SKM-1 treated with dmso at 0.1 percent for 144 hours (cell line): ENCODE data around the gene N4BP3.
"Not testable (repeated sequence)": the region's sequence is repeated elsewhere in the genome, so short reads cannot be mapped to it uniquely, and the experiment has no call there.

Experiments used
- DNase-seq: peaks from one replicate; lab custom pipeline; 2025; ENCODE audit not compliant: unreplicated experiment; lab: John Stamatoyannopoulos, UW

Gene N4BP3, protein sequence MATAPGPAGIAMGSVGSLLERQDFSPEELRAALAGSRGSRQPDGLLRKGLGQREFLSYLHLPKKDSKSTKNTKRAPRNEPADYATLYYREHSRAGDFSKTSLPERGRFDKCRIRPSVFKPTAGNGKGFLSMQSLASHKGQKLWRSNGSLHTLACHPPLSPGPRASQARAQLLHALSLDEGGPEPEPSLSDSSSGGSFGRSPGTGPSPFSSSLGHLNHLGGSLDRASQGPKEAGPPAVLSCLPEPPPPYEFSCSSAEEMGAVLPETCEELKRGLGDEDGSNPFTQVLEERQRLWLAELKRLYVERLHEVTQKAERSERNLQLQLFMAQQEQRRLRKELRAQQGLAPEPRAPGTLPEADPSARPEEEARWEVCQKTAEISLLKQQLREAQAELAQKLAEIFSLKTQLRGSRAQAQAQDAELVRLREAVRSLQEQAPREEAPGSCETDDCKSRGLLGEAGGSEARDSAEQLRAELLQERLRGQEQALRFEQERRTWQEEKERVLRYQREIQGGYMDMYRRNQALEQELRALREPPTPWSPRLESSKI

DNA sequence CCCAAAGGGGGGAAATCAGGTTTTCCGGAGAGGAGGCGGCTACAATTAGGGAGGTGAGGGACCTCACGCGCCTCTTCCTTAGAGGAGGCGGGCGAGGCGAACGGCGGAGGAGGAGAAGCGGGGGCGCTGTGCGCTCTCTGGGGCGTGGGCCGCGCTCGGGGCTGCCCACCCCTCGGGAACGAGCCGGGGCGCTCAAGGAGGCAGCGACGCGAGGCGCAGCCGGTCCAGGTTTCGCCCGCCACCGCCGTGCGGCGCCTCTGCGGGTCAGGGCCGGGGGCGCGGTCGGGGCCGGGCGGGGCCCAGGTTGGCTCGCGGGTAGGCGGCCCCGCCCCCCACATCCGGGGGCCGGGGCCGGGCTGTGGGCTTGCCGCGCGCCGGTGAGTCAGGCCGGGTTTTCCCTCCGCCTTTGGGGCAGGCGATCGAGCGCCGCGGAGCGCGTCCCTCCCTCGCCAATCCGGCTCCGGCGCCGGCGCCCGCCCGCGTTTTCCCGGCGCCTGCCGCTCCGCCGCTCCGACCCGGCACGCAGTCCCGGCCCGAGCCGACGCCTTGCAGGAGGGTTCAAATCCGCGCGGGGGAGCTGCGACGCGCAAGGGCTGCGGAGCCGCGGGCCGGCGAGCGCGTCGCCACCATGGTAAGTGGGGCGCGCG, at the start of gene N4BP3:
Gene N4BP3, plus strand, starts transcription at position 392 of the 647 bp plus-strand sequence. CDS start 6,052 bp downstream, outside the sequence.
- DNase-seq, result peak; percentile 19

DNA sequence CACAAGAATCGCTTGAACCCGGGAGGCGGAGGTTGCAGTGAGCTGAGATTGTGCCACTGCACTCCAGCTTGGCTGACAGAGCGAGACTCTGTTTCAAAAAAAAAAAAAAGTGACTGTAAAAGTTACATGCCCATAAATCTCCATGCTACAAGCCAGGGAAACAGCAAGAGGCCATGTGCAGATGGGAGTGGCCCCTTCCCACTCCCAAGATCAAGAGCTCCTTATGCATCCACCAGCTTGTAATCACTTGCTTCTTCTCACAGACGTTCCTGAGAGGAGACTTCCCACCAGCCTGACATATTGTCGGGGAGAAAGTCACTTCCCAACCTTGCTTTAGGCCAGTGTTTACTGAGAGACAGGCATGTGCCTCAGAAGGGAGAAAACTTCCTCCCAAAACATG, 45.6 kb upstream of the N4BP3 start:
- DNase-seq, result no peak

DNA sequence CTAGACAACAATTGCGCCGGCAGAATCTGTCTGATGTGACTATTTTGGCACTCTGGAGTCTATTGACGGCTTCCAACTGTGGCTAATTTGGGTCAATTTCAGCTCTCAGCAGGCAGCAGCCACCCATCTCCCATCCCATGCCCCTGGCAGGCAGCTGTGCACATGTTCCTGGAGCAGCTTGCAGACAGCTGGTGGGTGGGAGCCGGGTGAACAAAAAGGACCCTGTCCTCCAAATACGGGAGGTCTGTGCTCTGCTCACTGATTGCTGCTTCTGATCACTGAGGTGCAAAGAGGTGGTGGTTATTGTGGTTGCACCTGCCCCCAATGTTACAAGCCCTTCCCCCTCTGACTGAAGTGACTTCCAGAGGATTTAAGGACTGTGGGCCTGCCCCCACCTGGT, 45.0 kb upstream of the N4BP3 start:
- no peak for DNase-seq

DNA sequence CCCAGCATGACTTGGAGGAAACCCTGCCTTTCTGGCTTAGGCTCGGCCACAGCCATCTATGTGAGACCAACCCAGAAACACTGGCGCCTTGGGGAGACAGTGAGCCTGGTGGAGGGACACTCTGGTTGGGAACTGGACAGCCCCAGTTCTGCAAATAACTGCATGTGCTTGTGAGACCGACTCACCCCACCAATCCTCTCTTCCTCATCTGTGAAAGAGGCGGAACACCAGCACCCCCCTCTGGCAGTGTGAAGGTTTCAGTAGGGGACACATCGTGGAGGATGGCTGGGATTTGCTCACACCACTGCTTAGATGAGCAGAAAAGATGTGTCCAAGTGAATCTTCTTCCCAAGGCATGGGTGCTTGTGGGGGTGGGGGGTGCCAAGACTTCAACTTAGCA, 43.4 kb upstream of the N4BP3 start:
- DNase-seq, result peak; percentile 72

DNA sequence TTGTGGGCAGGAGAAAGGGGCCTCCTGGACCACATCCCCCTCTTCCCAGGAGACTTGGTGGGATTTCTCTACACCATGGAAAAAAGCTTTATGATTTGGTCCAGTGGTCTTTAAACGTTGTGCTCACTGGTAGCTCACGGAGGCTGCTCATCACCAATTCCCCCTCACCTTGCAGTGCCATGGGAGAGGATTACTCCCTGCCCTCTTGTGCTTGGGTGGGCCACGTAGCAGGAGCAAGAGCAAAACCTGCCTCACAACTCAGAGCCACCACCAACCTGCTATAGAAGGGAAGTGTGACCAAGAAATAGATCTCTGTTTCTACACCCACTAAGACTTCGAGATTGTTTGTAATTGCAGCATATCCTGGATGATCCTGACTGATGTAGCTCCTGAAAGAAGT, 42.2 kb upstream of the N4BP3 start:
- DNase-seq, result no peak

DNA sequence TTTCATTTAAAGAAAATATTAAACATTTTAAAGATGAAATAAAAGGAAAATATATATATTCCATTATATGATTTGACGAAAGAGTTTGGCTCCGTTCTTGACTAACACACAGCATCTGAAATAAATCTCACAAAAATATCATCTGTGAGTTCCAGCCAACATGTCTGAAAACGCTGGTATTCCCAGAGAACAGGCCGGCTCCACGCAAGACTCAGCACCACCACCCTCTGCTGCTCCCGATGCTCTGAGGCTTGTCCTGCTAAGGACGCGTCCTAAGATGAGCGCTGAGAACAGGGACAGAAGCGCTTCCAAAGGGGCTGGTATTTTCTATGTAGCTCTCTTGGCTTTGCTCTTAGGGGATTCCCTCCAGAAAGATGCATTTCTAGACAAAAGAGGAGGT, 40.6 kb upstream of the N4BP3 start:
- no peak for DNase-seq

DNA sequence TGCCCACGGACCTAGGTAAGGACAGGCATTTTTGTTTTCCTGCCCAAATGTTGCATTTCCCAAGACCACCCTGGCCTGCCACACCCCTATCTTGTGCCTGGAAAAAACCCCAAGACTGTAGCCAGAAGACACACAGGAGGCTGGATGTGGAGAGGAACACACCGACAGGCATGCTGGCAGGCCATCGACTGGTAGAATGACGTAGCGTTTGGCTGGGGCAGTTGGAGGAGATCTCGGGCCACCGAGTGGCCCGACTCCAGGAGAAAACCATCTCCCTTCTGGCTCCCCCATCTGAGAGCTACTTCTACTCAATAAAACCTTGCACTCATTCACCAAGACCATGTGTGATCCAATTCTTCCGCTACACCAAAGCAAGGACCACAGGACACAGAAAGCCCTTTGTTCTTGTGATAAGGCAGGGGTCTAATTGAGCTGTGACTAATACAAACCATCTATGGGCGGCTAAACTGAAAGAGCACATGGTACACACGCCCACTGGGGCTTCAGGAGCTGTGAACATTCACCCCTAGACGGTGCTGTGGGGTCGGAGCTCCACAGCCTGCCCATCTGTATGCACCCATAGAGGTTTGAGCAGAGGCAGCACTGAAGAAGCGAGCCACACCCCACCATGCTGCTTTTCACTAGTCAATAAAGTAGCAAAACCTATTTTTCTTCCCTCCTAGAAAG, 38.9 kb upstream of the N4BP3 start:
- DNase-seq, result no peak

DNA sequence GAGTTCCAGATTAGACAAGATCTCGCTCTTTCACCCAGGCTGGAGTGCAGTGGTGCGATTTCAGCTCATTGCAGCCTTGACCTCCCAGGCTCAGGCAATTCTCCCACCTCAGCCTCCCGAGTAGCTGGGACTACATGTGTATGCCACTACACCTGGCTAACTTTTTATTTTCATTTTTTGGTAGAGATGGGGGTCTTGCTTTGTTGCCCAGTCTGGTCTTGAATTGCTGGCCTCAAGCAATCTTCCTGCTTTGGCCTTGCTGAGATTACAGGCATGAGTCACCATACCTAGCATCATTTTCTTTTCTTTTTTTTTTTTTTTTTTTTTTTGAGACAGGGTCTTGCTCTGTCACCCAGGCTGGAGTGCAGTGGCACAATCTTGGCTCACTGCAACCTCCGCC, 36.4 kb upstream of the N4BP3 start:
- DNase-seq, result not testable (repeated sequence)

DNA sequence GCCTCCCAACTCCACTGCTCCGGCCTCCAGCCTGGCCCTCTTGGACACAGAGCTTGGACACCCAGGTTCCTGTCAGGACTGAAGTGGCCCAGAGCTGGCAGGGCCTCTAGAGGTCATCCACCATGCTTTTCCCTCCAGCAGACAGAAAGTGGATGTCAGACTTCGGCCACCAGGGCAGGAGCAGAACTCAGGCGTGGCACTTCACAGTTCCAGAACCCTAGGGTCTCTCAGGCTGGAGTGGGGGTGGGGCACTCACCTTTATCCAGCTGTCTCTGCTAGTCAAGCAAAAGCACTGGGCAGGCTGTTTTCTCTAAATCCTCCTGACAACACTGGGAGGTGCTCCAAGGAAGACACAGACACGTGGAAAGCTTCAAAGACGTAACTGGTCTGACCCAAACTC, 35.6 kb upstream of the N4BP3 start:
- no peak for DNase-seq

DNA sequence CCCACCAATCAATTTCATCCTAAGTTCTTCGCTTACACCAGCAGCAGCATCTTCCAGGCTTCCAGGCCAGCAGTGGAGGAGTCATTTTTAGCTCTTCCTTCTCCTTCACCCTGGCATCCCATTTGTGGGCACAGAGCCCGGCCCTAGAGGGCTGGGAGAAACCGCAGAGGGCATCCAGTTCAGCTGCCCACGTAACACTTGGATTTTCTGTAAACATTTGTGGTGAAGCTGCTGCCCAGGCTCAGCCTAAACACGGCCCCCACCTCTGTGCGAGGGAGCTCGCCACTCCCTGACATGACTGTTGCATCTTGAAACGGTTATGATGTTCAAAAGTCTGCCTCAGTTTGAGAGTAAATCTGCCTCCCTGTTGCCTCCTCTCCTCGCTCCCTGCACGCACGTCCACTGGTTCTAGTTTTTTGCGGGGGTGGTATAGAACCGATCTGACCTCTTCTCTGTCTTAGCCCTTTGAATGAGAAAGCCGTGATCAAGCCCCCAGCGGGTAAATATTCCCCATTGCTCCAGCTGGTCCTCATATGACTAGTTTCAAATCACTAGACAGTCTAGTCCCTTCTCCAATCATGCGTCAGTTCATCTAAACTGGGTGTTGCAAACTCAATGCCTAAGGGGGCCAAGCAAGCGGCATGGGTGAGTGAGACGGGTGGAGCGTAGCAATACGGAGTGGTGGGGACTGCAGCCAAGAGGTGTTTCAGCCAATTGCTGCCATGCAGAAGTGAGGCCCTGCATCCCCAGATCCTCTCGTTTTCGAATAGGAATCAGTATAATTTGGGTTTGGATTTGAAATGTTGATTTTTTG, 34.9 kb upstream of the N4BP3 start:
- no peak for DNase-seq

DNA sequence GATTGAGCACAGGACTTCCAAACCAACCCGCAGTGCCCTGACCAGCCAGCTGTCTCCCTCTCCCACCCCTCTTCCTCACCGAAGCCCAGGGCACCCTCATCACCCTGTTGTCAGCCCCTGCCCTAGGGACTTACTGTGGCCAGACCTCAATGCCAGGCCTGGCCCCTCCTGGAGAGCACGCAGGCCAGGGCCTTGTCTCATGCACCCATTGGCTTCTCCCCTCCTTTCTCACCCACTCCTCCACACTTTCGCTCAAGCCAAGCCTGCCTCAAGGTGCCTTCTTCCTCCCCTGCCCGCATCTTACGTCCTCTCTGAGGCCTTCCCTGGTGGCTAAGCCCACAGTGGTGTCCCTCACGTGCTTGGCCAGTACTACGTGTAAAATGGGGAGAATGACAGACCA, 33.3 kb upstream of the N4BP3 start:
- DNase-seq, result no peak

DNA sequence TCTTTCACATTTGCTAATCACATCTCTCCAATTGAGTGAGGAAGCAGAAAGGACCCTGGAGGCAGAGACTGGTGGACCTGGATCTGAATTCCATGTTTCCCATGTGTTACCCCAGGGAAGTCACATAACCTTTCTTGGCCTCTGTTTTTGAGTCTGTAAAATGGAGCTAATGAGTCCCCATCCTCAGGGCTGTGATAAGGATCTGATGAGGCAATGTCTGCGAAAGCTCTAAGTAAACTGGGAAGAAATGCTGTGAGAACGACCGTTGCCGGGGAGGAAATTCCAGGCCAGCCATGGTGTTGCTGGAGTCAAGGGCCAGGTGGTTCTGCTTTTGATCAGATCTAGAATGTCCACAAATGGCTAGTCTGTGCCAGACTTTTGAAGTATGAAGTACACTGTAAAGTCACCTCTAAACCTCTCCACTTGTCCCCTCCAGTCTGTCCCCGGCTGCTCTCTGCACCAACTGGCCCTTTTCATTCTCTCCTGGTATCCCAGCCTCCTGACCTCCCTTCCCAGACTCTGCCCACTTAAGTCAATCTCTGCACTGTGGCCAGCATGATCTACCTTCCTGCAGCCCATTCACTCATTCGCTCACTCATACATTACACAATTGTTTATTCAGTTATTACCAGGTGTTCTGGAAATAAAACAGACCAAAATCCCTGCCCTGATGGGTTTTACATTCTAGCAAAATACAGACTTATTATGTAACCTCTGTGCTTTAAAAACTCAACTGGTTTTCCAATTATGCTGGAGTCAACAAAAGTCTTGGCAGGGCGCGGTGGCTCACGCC, 32.5 kb upstream of the N4BP3 start:
- DNase-seq, result no peak

DNA sequence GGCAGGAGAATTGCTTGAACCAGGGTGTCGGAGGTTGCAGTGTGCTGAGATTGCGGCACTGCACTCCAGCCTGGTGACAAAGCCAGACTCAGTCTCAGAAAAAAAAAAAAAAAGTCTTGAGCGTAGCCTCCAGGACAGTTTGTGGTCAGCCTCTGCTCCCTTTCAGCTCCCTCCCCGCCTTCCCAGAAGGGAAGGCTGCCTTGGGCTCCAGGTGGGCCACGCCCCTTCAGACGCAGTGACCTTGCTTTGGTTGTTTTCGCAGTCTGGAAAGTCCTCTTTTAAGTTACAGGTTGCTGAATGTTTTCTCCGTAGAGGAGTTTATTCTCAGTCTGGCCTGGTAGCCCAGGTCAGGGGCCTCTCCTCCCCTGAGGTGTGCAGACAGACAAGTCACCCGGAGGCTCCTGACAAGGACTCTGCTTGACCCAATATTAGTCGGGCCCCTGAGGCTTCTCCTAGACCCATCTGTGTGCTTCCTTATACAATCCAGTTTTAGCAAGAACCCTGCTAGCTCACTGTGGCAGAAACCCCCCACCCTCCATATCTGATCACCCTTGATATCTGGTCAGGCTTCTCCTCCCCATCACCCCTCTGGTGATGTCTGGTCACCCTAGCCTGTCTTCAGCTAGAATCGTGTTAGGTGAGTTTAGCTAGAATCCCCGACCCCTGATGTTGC, 31.6 kb upstream of the N4BP3 start:
- DNase-seq, result no peak

DNA sequence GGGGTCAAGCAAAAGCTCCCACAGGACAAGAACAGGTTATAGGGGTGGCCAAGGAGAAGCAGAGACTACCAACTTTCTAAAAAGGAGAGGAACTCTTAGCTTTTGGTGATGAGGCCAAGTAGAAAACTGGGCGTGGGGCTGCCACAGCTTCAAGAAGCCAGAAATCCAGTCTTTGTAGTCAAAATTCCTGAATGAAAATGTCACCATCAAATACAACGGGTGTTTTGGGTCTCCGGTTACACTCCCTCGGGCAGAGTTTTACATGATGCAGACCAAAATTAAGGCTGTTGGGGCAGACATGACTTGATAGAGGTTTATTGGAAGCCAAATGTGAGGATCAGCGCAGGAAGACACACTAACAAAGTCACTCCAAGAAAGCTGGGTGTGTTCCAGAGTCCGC, 29.4 kb upstream of the N4BP3 start:
- DNase-seq, result no peak

DNA sequence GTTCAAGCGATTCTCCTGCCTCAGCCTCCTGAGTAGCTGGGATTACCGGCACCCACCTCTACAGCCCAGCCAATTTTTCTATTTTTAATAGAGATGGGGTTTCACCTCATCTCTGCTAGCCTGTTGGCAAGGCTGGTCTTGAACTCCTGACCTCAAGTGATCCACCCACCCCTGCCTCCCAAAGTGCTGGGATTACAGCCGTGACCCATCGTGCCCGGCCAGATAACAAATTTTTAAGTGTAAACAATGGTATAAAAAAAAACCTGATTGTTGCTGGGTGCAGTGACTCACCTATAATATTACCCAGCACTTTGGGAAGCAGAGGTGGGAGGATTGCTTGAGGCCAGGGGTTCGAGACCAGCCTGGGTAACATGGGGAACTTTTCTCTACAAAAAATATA, 28.0 kb upstream of the N4BP3 start:
- DNase-seq, result no peak

DNA sequence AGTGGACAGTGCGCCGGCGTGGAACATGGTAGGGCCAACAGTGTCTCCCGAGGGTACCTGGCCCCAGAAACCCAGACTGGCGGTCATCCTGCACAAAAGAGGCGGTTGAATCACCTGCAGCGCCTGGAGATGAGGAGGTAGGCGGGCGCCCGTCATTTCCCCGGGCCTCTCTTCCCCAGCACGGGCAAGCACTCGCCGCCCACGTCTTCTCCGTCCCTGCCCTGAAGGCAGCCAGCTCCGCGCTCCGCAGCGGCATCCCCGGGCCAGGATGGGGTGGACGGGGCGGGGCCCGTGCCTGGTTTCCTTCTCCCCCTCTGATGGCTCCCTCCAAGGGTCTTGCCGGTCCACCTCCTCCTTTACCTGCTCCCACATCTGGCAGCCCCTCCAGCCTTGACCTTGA, 27.1 kb upstream of the N4BP3 start:
- no peak for DNase-seq

DNA sequence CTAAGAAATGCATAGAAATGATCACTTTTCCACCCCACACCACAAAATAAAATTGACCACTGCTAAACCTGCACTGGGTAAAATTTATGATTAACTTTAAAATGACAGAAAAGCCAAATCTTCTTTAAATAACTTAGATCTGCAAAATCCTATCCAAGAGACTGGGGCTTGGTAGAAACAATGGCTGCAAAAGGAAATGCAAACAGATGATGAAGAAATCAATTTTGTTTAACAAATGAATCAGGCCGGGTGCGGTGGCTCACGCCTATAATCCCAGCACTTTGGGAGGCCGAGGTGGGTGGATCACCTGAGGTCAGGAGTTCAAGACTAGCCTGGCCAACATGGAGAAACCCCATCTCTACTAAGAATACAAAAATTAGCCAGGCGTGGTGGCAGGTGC, 26.1 kb upstream of the N4BP3 start:
- DNase-seq, result not testable (repeated sequence)

DNA sequence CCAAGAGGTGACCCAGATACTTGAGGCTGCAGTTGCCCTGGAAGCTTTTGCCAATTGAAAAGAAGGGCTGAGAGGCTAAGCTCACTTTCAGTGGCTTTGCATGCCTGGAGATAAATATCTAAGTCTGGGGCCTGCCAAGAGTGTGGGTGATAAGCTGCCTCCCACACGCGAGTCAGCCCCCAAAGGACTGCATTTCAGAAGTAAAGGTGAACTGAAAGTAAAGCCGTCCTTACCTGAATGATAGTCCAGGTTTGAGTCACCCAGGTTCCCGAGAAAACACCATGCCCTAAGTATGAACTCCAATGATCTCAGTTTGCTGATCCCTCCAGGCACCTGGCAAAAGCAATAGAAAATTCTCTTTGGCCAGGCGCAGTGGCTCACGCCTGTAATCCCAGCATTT, 22.5 kb upstream of the N4BP3 start:
- DNase-seq, result no peak

DNA sequence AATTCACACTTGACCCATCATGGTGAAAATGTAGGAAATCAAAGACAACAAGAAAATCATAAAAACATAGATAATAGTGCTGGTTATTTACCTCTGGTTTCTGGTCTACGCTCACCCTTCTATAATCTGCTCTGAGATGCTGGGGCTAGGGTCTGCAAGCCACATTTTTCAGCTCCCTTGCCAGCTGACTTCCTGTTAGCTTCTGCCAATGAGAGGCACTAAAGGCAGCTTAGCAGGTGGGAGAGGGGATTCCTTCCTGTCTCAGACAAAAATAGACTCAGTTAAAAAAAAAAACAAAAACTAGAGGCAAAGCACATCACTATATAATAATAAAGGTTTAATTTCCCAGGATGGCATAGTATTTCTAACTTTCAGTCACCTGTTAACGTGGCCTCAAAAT, 20.2 kb upstream of the N4BP3 start:
- DNase-seq, result no peak

DNA sequence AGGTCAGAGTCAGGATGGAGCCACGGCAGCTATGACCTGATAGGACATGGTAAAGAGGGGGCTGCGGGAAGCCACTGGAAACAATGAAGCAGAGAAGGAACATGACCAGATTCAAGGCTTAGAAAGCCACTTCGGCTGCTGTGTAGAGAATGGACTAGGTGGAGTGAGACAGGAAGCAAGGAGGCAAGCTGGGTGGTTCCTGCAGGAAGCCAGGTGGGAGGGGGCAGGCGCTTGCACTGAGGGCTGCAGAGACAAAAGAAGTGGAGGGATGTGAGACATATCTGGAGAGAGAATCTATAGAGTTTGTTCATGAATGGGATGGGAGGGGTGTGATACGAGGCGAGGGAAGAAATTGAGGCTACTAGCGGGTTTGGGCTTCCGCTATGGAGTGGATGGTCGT, 19.0 kb upstream of the N4BP3 start:
- DNase-seq, result no peak
